HEK293 (cell line): ENCODE data around the gene EXOC3L2.

Source experiments
- CTCF ChIA-PET: fragments of 350-600 bp; formaldehyde crosslinking; extraction: SDS; loops from one replicate; lab custom pipeline; 2021; ENCODE audit warnings: antibody characterized with exemption; lab: Yijun Ruan, JAX
- POLR2A ChIA-PET: fragments of 300-600 bp; formaldehyde crosslinking; extraction: SDS; loops from one replicate; lab custom pipeline; 2020; ENCODE audit warnings: antibody characterized with exemption, inconsistent platforms; lab: Yijun Ruan, JAX
- H3K27ac ChIP-seq: fragments of 200-500 bp; sonication (Bioruptor generic); 2 replicates; pipeline ENCODE4 v1.5.1; 2014; ENCODE audit warnings: low read depth, low read length, control low read depth, inconsistent platforms; ENCODE audit errors: extremely low read depth
- H3K36me3 ChIP-seq, 2 experiments: fragments of 200-500 bp in 1 of 2; sonication (Bioruptor generic) in 1 of 2; 1 replicate in 1 of 2; 2 replicates in 1 of 2; pipeline ENCODE4 v1.5.1; 2014 to 2017; ENCODE audit warnings: inconsistent platforms in 2 of 2, low read length in 2 of 2; ENCODE audit not compliant: control insufficient read depth in 2 of 2, insufficient read depth in 1 of 2
- H3K4me1 ChIP-seq: fragments of 200-500 bp; sonication (Bioruptor generic); 2 replicates; pipeline ENCODE4 v1.5.1; 2014; ENCODE audit warnings: mild to moderate bottlenecking, low read length, inconsistent platforms; ENCODE audit not compliant: control insufficient read depth, insufficient read depth
- H3K4me3 ChIP-seq: 2 replicates; pipeline ENCODE4 v1.5.1; 2011; ENCODE audit warnings: low read depth, mild to moderate bottlenecking, control low read depth, low read length, moderate library complexity
- H3K9me3 ChIP-seq: fragments of 200-500 bp; sonication (Bioruptor generic); 2 replicates; pipeline ENCODE4 v1.5.1; 2014; ENCODE audit warnings: low read depth, low read length, inconsistent platforms; ENCODE audit not compliant: control insufficient read depth, insufficient read depth
- BCL11A ChIP-seq: fragments of 450-650 bp; formaldehyde crosslinking; IDR thresholded peaks from 2 replicates; pipeline ENCODE4 v1.5.1; 2016; ENCODE audit warnings: low read depth, missing biosample characterization, missing genetic modification characterization
- GLI2 ChIP-seq: fragments of 450-650 bp; formaldehyde crosslinking; IDR thresholded peaks from 2 replicates; pipeline ENCODE4; 2017; ENCODE audit warnings: missing biosample characterization, missing genetic modification characterization, low read depth, borderline replicate concordance
- HOXC10 ChIP-seq: sonication (generic); formaldehyde crosslinking; IDR thresholded peaks from 2 replicates; pipeline ENCODE4 v1.8.1; 2023; ENCODE audit warnings: mild to moderate bottlenecking, missing genetic modification reagents
- HOXD13 ChIP-seq: sonication (generic); formaldehyde crosslinking; IDR thresholded peaks from 2 replicates; pipeline ENCODE4 v1.8.0; 2022; ENCODE audit warnings: missing genetic modification reagents, borderline replicate concordance
- KLF10 ChIP-seq: fragments of 450-650 bp; IDR thresholded peaks from 2 replicates; pipeline ENCODE4 v1.5.1; 2018; ENCODE audit warnings: missing biosample characterization, mild to moderate bottlenecking, missing genetic modification characterization
- KLF16 ChIP-seq: fragments of 450-650 bp; formaldehyde crosslinking; IDR thresholded peaks from 2 replicates; pipeline ENCODE4 v1.5.1; 2017; ENCODE audit warnings: missing biosample characterization, missing genetic modification characterization
- KLF8 ChIP-seq: fragments of 450-650 bp; formaldehyde crosslinking; IDR thresholded peaks from 2 replicates; pipeline ENCODE4 v1.5.1; 2016; ENCODE audit warnings: missing biosample characterization, missing genetic modification characterization
- OSR2 ChIP-seq: fragments of 450-650 bp; formaldehyde crosslinking; IDR thresholded peaks from 2 replicates; pipeline ENCODE4 v1.5.1; 2016; ENCODE audit warnings: missing biosample characterization, missing genetic modification characterization
- SP3 ChIP-seq: fragments of 450-650 bp; formaldehyde crosslinking; IDR thresholded peaks from 2 replicates; pipeline ENCODE4 v1.5.1; 2016; ENCODE audit warnings: missing biosample characterization, missing genetic modification characterization
- YY1 ChIP-seq: fragments of 450-650 bp; formaldehyde crosslinking; IDR thresholded peaks from 2 replicates; pipeline ENCODE4 v1.5.1; 2018; ENCODE audit warnings: missing biosample characterization, missing genetic modification characterization
- ZBTB20 ChIP-seq: fragments of 450-650 bp; formaldehyde crosslinking; IDR thresholded peaks from 2 replicates; pipeline ENCODE4 v1.5.1; 2016; ENCODE audit warnings: missing biosample characterization, missing genetic modification characterization
- ZBTB26 ChIP-seq: fragments of 450-650 bp; formaldehyde crosslinking; optimal IDR thresholded peaks from 2 replicates; pipeline ENCODE3; 2016; ENCODE audit warnings: missing biosample characterization, mild to moderate bottlenecking, missing genetic modification characterization
- ZEB2 ChIP-seq: fragments of 450-650 bp; formaldehyde crosslinking; IDR thresholded peaks from 2 replicates; pipeline ENCODE4 v1.5.1; 2016; ENCODE audit warnings: missing biosample characterization, missing genetic modification characterization
- ZFP37 ChIP-seq: fragments of 450-650 bp; formaldehyde crosslinking; IDR thresholded peaks from 2 replicates; pipeline ENCODE4 v1.5.1; 2016; ENCODE audit warnings: missing biosample characterization, missing genetic modification characterization
- ZNF155 ChIP-seq: fragments of 450-650 bp; formaldehyde crosslinking; IDR thresholded peaks from 2 replicates; pipeline ENCODE4 v1.5.1; 2016; ENCODE audit warnings: missing biosample characterization, missing genetic modification characterization
- ZNF18 ChIP-seq: fragments of 450-650 bp; formaldehyde crosslinking; IDR thresholded peaks from 2 replicates; pipeline ENCODE4 v1.5.1; 2016; ENCODE audit warnings: missing biosample characterization, missing genetic modification characterization
- ZNF24 ChIP-seq: fragments of 450-650 bp; formaldehyde crosslinking; IDR thresholded peaks from 2 replicates; pipeline ENCODE4 v1.5.1; 2016; ENCODE audit warnings: missing biosample characterization, missing genetic modification characterization
- ZNF274 ChIP-seq, 2 experiments: fragments of 200-500 bp in 1 of 2; fragments of 450-650 bp in 1 of 2; sonication (Bioruptor generic) in 1 of 2; formaldehyde crosslinking in 1 of 2; IDR thresholded peaks; 2 replicates each; pipeline versions ENCODE4 v1.5.1 to v1.6.1; 2014 to 2016; ENCODE audit warnings: borderline replicate concordance in 1 of 2, inconsistent platforms in 1 of 2, low read length in 1 of 2, missing biosample characterization in 1 of 2, missing genetic modification characterization in 1 of 2
- ZNF362 ChIP-seq: fragments of 450-650 bp; formaldehyde crosslinking; IDR thresholded peaks from 2 replicates; pipeline ENCODE4 v1.5.1; 2016; ENCODE audit warnings: missing biosample characterization, missing genetic modification characterization
- ZNF449 ChIP-seq: fragments of 450-650 bp; formaldehyde crosslinking; IDR thresholded peaks from 2 replicates; pipeline ENCODE4 v1.5.1; 2017; ENCODE audit warnings: missing biosample characterization, mild to moderate bottlenecking, missing genetic modification characterization, moderate library complexity
- ZNF521 ChIP-seq: fragments of 450-650 bp; formaldehyde crosslinking; IDR thresholded peaks from 2 replicates; pipeline ENCODE4 v1.5.1; 2017; ENCODE audit warnings: missing biosample characterization, mild to moderate bottlenecking, missing genetic modification characterization
- ZNF548 ChIP-seq: fragments of 450-650 bp; formaldehyde crosslinking; IDR thresholded peaks from 2 replicates; pipeline ENCODE4 v1.5.1; 2016; ENCODE audit warnings: missing biosample characterization, missing genetic modification characterization
- ZNF571 ChIP-seq: fragments of 450-650 bp; formaldehyde crosslinking; IDR thresholded peaks from 2 replicates; pipeline ENCODE4 v1.5.0; 2017; ENCODE audit warnings: missing biosample characterization, missing genetic modification characterization
- ZNF629 ChIP-seq: fragments of 450-650 bp; formaldehyde crosslinking; IDR thresholded peaks from 2 replicates; pipeline ENCODE4 v1.5.1; 2017; ENCODE audit warnings: missing biosample characterization, missing genetic modification characterization
- ZNF645 ChIP-seq: fragments of 450-650 bp; formaldehyde crosslinking; IDR thresholded peaks from 2 replicates; pipeline ENCODE4; 2016; ENCODE audit warnings: missing biosample characterization, missing genetic modification characterization
- ZNF658 ChIP-seq: fragments of 450-650 bp; formaldehyde crosslinking; IDR thresholded peaks from 2 replicates; pipeline ENCODE4; 2016; ENCODE audit warnings: missing biosample characterization, missing genetic modification characterization
- ZNF785 ChIP-seq: fragments of 450-650 bp; formaldehyde crosslinking; IDR thresholded peaks from 2 replicates; pipeline ENCODE4 v1.5.1; 2016; ENCODE audit warnings: missing biosample characterization, missing genetic modification characterization
- ZNF837 ChIP-seq: fragments of 450-650 bp; formaldehyde crosslinking; IDR thresholded peaks from 2 replicates; pipeline ENCODE4 v1.5.1; 2016; ENCODE audit warnings: missing biosample characterization, missing genetic modification characterization
- ZSCAN16 ChIP-seq: fragments of 450-650 bp; formaldehyde crosslinking; IDR thresholded peaks from 2 replicates; pipeline ENCODE4 v1.5.1; 2016; ENCODE audit warnings: missing biosample characterization, missing genetic modification characterization
- ZSCAN18 ChIP-seq: fragments of 450-650 bp; formaldehyde crosslinking; IDR thresholded peaks from 2 replicates; pipeline ENCODE4 v1.5.1; 2016; ENCODE audit warnings: missing biosample characterization, missing genetic modification characterization

The EXOC3L2 gene

GRCh38 chr19:45178262-45179071 lies 66.7 kb downstream of the EXOC3L2 start, which contains the start of gene BLOC1S3:
Gene BLOC1S3, plus strand, starts transcription at chr19:45178784. Its CDS starts 513 bp downstream, at chr19:45179297.
- POLR2A ChIA-PET, result interaction anchor here (0.5 to 4.2 kb wide), 22 partner anchors 10 to 1087 kb away, joined by 3 to 54 read pairs (median 4); partner anchors contain the start of genes CLASRP, CLPTM1, ERCC2 and GEMIN7
- Histone ChIP-seq H3K4me3 (peak within 1 kb of the TSS; percentile 83), H3K27ac (peak within 1 kb of the TSS; percentile 85), H3K4me1 (peaks cover 8% of the 10 kb centered on the region), H3K36me3 (peaks cover 8 to 9% of the 10 kb centered on the region in 2 experiments), H3K9me3 (no peaks in the 10 kb centered on the region)
- CTCF ChIA-PET, result interaction anchor here (0.6 to 2.8 kb wide), 14 partner anchors 9 to 307 kb away, joined by 3 to 16 read pairs (median 4); no protein-coding TSS in a partner anchor
- no peak for TF ChIP-seq ZSCAN16 (tag by site-specific recombination)
- TF ChIP-seq ZNF18 (tag by site-specific recombination), result no peak
- no peak for TF ChIP-seq ZFP37
- TF ChIP-seq ZNF571 (tag by site-specific recombination), result no peak
- no peak for TF ChIP-seq GLI2 (tag by site-specific recombination)
- TF ChIP-seq ZNF629 (tag by site-specific recombination), result no peak
- TF ChIP-seq ZNF548 (tag by site-specific recombination), result no peak
- TF ChIP-seq ZNF449, result no peak
- TF ChIP-seq SP3 (tag by site-specific recombination), result peak; percentile 97
- peak; percentile 98 for TF ChIP-seq HOXD13 (CRISPR knock-in tag)
- TF ChIP-seq ZSCAN18 (tag by site-specific recombination), result no peak
- TF ChIP-seq OSR2 (tag by site-specific recombination), result no peak
- TF ChIP-seq BCL11A, result no peak
- peak; percentile 59 for TF ChIP-seq ZBTB26 (tag by site-specific recombination)
- no peak for TF ChIP-seq ZNF837
- no peak for TF ChIP-seq ZNF155 (tag by site-specific recombination)
- no peak for TF ChIP-seq ZNF362 (tag by site-specific recombination)
- no peak for TF ChIP-seq ZNF785 (tag by site-specific recombination)
- TF ChIP-seq ZNF658 (tag by site-specific recombination), result no peak
- peak; percentile 29; the same call in 1 of the 2 replicates for TF ChIP-seq ZEB2
- peak; percentile 3 for TF ChIP-seq KLF8
- TF ChIP-seq ZNF521, result no peak
- no peak for TF ChIP-seq ZNF274 (IDR thresholded peaks at IDR 0.05; ENCODE audit: low read length)
- no peak for TF ChIP-seq ZNF274 (tag by site-specific recombination; IDR thresholded peaks at IDR 0.05; ENCODE audit: borderline replicate concordance)
- peak; percentile 41 for TF ChIP-seq KLF10
- TF ChIP-seq ZBTB20, result peak; percentile 89
- no peak for TF ChIP-seq ZNF24 (tag by site-specific recombination)
- TF ChIP-seq YY1 (tag by site-specific recombination), result no peak
- peak; percentile 28 for TF ChIP-seq KLF16
- TF ChIP-seq HOXC10, result no peak
- TF ChIP-seq ZNF645 (tag by site-specific recombination), result no peak
